Trophoblast cell (in vitro differentiated cells and primary cell): ENCODE measurements around the gene PARD3B.

Source experiments
- DNase-seq, 2 donors: peaks; one replicate each; pipeline ENCODE4 v3.0.0-alpha.2; 2016
- H2AFZ ChIP-seq: 2 replicates; pipeline ENCODE4 v1.6.1; 2013; ENCODE audit warnings: low read length, moderate library complexity, mild to moderate bottlenecking; ENCODE audit not compliant: insufficient read depth, poor library complexity
- H2AK5ac ChIP-seq: 2 replicates; pipeline ENCODE4 v1.6.1; 2013; ENCODE audit warnings: mild to moderate bottlenecking, low read length
- H2BK120ac ChIP-seq: 2 replicates; pipeline ENCODE4 v1.6.1; 2013; ENCODE audit warnings: low read length, mild to moderate bottlenecking, moderate library complexity; ENCODE audit not compliant: insufficient read depth, poor library complexity
- H2BK12ac ChIP-seq: 2 replicates; pipeline ENCODE4 v1.6.1; 2013; ENCODE audit warnings: mild to moderate bottlenecking, low read length, moderate library complexity
- H2BK5ac ChIP-seq: 2 replicates; pipeline ENCODE4 v1.6.1; 2013; ENCODE audit warnings: low read length, low read depth, moderate library complexity, mild to moderate bottlenecking; ENCODE audit not compliant: poor library complexity
- H3K14ac ChIP-seq: 2 replicates; pipeline ENCODE4 v1.6.1; 2013; ENCODE audit warnings: mild to moderate bottlenecking, low read length
- H3K18ac ChIP-seq: 2 replicates; pipeline ENCODE4 v1.6.1; 2013; ENCODE audit warnings: mild to moderate bottlenecking, low read length
- H3K23ac ChIP-seq: 2 replicates; pipeline ENCODE4 v1.6.1; 2013; ENCODE audit warnings: low read length
- H3K27ac ChIP-seq: 2 replicates; pipeline ENCODE4 v1.5.1; 2013; ENCODE audit warnings: low read depth, mild to moderate bottlenecking, inconsistent platforms, low read length, moderate library complexity
- H3K27me3 ChIP-seq: 2 replicates; pipeline ENCODE4 v1.6.1; 2013; ENCODE audit warnings: inconsistent platforms, mild to moderate bottlenecking, low read length, moderate library complexity; ENCODE audit not compliant: insufficient read depth
- H3K36me3 ChIP-seq, 2 experiments: 1 replicate in 1 of 2; 2 replicates in 1 of 2; pipeline ENCODE4 v1.6.1; 2013; ENCODE audit warnings: low read length in 2 of 2, mild to moderate bottlenecking in 2 of 2, moderate library complexity in 1 of 2; ENCODE audit not compliant: insufficient read depth in 2 of 2, control insufficient read depth in 1 of 2
- H3K4ac ChIP-seq: 2 replicates; pipeline ENCODE4 v1.6.1; 2013; ENCODE audit warnings: low read depth, mild to moderate bottlenecking, low read length, moderate library complexity
- H3K4me1 ChIP-seq, 2 experiments: 1 replicate in 1 of 2; 2 replicates in 1 of 2; pipeline ENCODE4 v1.6.1; 2013; ENCODE audit warnings: low read length in 2 of 2, mild to moderate bottlenecking in 2 of 2, moderate library complexity in 1 of 2; ENCODE audit not compliant: insufficient read depth in 2 of 2, control insufficient read depth in 1 of 2
- H3K4me2 ChIP-seq: 2 replicates; pipeline ENCODE4 v1.6.1; 2013; ENCODE audit warnings: inconsistent platforms, mild to moderate bottlenecking, low read length, moderate library complexity
- H3K4me3 ChIP-seq: 2 replicates; pipeline ENCODE4 v1.5.1; 2013; ENCODE audit warnings: mild to moderate bottlenecking, low read depth, low read length, inconsistent platforms
- H3K79me1 ChIP-seq: one replicate; pipeline ENCODE4 v1.6.1; 2013; ENCODE audit warnings: low read length
- H3K79me2 ChIP-seq: 2 replicates; pipeline ENCODE4 v1.6.1; 2013; ENCODE audit warnings: low read length, mild to moderate bottlenecking; ENCODE audit not compliant: control insufficient read depth, insufficient read depth, poor library complexity
- H3K9ac ChIP-seq: 2 replicates; pipeline ENCODE4 v1.6.1; 2013; ENCODE audit warnings: mild to moderate bottlenecking, low read length
- H3K9me3 ChIP-seq: 2 replicates; pipeline ENCODE4 v1.6.1; 2013; ENCODE audit warnings: low read depth, mild to moderate bottlenecking, control low read depth, inconsistent platforms, low read length; ENCODE audit not compliant: insufficient read depth
- H4K12ac ChIP-seq: 2 replicates; pipeline ENCODE4 v1.6.1; 2013; ENCODE audit warnings: low read depth, mild to moderate bottlenecking, low read length, moderate library complexity
- H4K8ac ChIP-seq: 2 replicates; pipeline ENCODE4 v1.6.1; 2013; ENCODE audit warnings: low read depth, mild to moderate bottlenecking, low read length, moderate library complexity
- H4K91ac ChIP-seq: one replicate; pipeline ENCODE4 v1.6.1; 2013; ENCODE audit warnings: low read depth, mild to moderate bottlenecking, low read length, moderate library complexity
- WGBS: extraction: QIAGEN DNeasy Blood & Tissue Kit; methylation state at CpG from one replicate; pipeline ENCODE4 v1.1.7; 2013; ENCODE audit warnings: missing lambda C conversion rate; ENCODE audit not compliant: insufficient read length, insufficient coverage; ENCODE audit errors: extremely low coverage; 5-methylcytosine and 5-hydroxymethylcytosine counted together

PARD3B gene

GRCh38 chr2:205087862-205088261 is 542.6 kb downstream of the PARD3B start:
- H3K4me1 ChIP-seq: no peaks in the 10 kb centered on the region
- no peak overlapping the region for H3K18ac ChIP-seq
- H2BK120ac ChIP-seq: no peak overlapping the region
- H4K8ac ChIP-seq: no peak overlapping the region
- DNase-seq: no peak
- H3K14ac ChIP-seq: no peak overlapping the region
- no CpG with 5 or more reads among the region's 4 CpGs for WGBS
- H2AFZ ChIP-seq: no peak overlapping the region
- H3K23ac ChIP-seq: no peak overlapping the region
- H3K9ac ChIP-seq: no peak overlapping the region
- H3K36me3 ChIP-seq: no peaks in the 10 kb centered on the region
- no peaks in the 10 kb centered on the region for H3K79me2 ChIP-seq
- no peak overlapping the region for H2BK12ac ChIP-seq
- no peak overlapping the region for H3K4me2 ChIP-seq
- H3K9me3 ChIP-seq: no peaks in the 10 kb centered on the region
- no peak overlapping the region for H4K12ac ChIP-seq
- no peak overlapping the region for H3K27ac ChIP-seq
- H3K4ac ChIP-seq: no peak overlapping the region
- H3K79me1 ChIP-seq: no peaks in the 10 kb centered on the region
- no peak overlapping the region for H4K91ac ChIP-seq
- H3K4me3 ChIP-seq: no peak overlapping the region
- no peak overlapping the region for H2BK5ac ChIP-seq
- no peaks in the 10 kb centered on the region for H3K27me3 ChIP-seq
- no peak overlapping the region for H2AK5ac ChIP-seq

- no peak overlapping the region for H3K9ac ChIP-seq
- H3K27me3 ChIP-seq: no peaks in the 10 kb centered on the region
- H3K4me1 ChIP-seq: no peaks in the 10 kb centered on the region
- H2BK5ac ChIP-seq: no peak overlapping the region
- no peaks in the 10 kb centered on the region for H3K79me1 ChIP-seq
- DNase-seq: no peak
- no peak overlapping the region for H4K12ac ChIP-seq
- no peak overlapping the region for H3K4me3 ChIP-seq
- WGBS: no CpG with 5 or more reads among the region's 2 CpGs
- no peaks in the 10 kb centered on the region for H3K79me2 ChIP-seq
- H4K91ac ChIP-seq: no peak overlapping the region
- H2BK120ac ChIP-seq: no peak overlapping the region
- no peak overlapping the region for H3K27ac ChIP-seq
- no peak overlapping the region for H3K4ac ChIP-seq
- H2BK12ac ChIP-seq: no peak overlapping the region
- no peak overlapping the region for H3K23ac ChIP-seq
- H2AK5ac ChIP-seq: no peak overlapping the region
- no peak overlapping the region for H2AFZ ChIP-seq
- H3K18ac ChIP-seq: no peak overlapping the region
- no peak overlapping the region for H3K4me2 ChIP-seq
- H3K9me3 ChIP-seq: no peaks in the 10 kb centered on the region
- no peak overlapping the region for H3K14ac ChIP-seq
- H3K36me3 ChIP-seq: no peaks in the 10 kb centered on the region
- no peak overlapping the region for H4K8ac ChIP-seq
Measured at GRCh38 chr2:205089958-205090357, 544.7 kb downstream of the PARD3B start.

GRCh38 chr2:205091411-205091810 is 546.1 kb downstream of the PARD3B start:
- Histone ChIP-seq H4K12ac (no peak overlapping the region), H3K23ac (no peak overlapping the region), H3K18ac (no peak overlapping the region), H3K4me3 (no peak overlapping the region), H3K36me3 (no peaks in the 10 kb centered on the region), H4K91ac (no peak overlapping the region), H3K4me1 (no peaks in the 10 kb centered on the region), H3K79me2 (no peaks in the 10 kb centered on the region), H3K4me2 (no peak overlapping the region), H2BK120ac (no peak overlapping the region), H3K4ac (no peak overlapping the region), H2BK12ac (no peak overlapping the region), H3K27me3 (no peaks in the 10 kb centered on the region), H3K79me1 (no peaks in the 10 kb centered on the region), H2BK5ac (no peak overlapping the region), H2AK5ac (no peak overlapping the region), H3K9me3 (no peaks in the 10 kb centered on the region), H4K8ac (no peak overlapping the region), H3K27ac (no peak overlapping the region), H3K14ac (no peak overlapping the region), H3K9ac (no peak overlapping the region), H2AFZ (no peak overlapping the region)
- no CpG with 5 or more reads among the region's 3 CpGs for WGBS
- no peak for DNase-seq

GRCh38 chr2:205094031-205094430 is 548.8 kb downstream of the PARD3B start:
- Histone ChIP-seq H3K4ac (no peak overlapping the region), H3K4me3 (no peak overlapping the region), H3K23ac (no peak overlapping the region), H2AK5ac (no peak overlapping the region), H4K8ac (no peak overlapping the region), H2AFZ (no peak overlapping the region), H3K79me2 (no peaks in the 10 kb centered on the region), H3K79me1 (no peaks in the 10 kb centered on the region), H3K9me3 (no peaks in the 10 kb centered on the region), H3K4me2 (no peak overlapping the region), H3K14ac (no peak overlapping the region), H3K27me3 (no peaks in the 10 kb centered on the region), H3K4me1 (no peaks in the 10 kb centered on the region), H3K36me3 (no peaks in the 10 kb centered on the region), H3K9ac (no peak overlapping the region), H2BK12ac (no peak overlapping the region), H3K27ac (no peak overlapping the region), H4K12ac (no peak overlapping the region), H4K91ac (no peak overlapping the region), H2BK5ac (no peak overlapping the region), H2BK120ac (no peak overlapping the region), H3K18ac (no peak overlapping the region)
- no peak for DNase-seq
- no CpG with 5 or more reads among the region's 3 CpGs for WGBS
